Testis (tissue), 2 donors: ENCODE measurements around the gene CTSC.

Source experiments
- POLR2A ChIP-seq: fragments of 450-650 bp; IDR thresholded peaks from one replicate; pipeline ENCODE4 v1.6.1; 2017; ENCODE audit warnings: antibody characterized with exemption, mild to moderate bottlenecking, moderate library complexity
- TF ChIP-seq, protein P1 (sequence below), 3 experiments: fragments of 450-650 bp in 2 of 3; fragments of 200-600 bp in 1 of 3; sonication (generic) in 1 of 3; IDR thresholded peaks; one replicate each; pipeline ENCODE4 v1.5.1; 2016 to 2019; ENCODE audit warnings: antibody characterized with exemption in 3 of 3, mild to moderate bottlenecking in 2 of 3, moderate library complexity in 1 of 3

- TF ChIP-seq, protein P1, sequence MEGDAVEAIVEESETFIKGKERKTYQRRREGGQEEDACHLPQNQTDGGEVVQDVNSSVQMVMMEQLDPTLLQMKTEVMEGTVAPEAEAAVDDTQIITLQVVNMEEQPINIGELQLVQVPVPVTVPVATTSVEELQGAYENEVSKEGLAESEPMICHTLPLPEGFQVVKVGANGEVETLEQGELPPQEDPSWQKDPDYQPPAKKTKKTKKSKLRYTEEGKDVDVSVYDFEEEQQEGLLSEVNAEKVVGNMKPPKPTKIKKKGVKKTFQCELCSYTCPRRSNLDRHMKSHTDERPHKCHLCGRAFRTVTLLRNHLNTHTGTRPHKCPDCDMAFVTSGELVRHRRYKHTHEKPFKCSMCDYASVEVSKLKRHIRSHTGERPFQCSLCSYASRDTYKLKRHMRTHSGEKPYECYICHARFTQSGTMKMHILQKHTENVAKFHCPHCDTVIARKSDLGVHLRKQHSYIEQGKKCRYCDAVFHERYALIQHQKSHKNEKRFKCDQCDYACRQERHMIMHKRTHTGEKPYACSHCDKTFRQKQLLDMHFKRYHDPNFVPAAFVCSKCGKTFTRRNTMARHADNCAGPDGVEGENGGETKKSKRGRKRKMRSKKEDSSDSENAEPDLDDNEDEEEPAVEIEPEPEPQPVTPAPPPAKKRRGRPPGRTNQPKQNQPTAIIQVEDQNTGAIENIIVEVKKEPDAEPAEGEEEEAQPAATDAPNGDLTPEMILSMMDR (IDR thresholded peaks at IDR 0.05), result no peak
- no peak for TF ChIP-seq POLR2A
These were observed 56.7 kb downstream of the CTSC start for GRCh38 chr11:88280673-88281316.
